HEK293 (cell line): ENCODE measurements around the gene CDH5.

ENCODE experiments used
- CTCF ChIA-PET: fragments of 350-600 bp; formaldehyde crosslinking; extraction: SDS; loops from one replicate; lab custom pipeline; 2021; ENCODE audit warnings: antibody characterized with exemption; lab: Yijun Ruan, JAX
- POLR2A ChIA-PET: fragments of 300-600 bp; formaldehyde crosslinking; extraction: SDS; loops from one replicate; lab custom pipeline; 2020; ENCODE audit warnings: antibody characterized with exemption, inconsistent platforms; lab: Yijun Ruan, JAX
- H3K27ac ChIP-seq: fragments of 200-500 bp; sonication (Bioruptor generic); 2 replicates; pipeline ENCODE4 v1.5.1; 2014; ENCODE audit warnings: low read depth, low read length, control low read depth, inconsistent platforms; ENCODE audit errors: extremely low read depth
- H3K36me3 ChIP-seq, 2 experiments: fragments of 200-500 bp in 1 of 2; sonication (Bioruptor generic) in 1 of 2; 1 replicate in 1 of 2; 2 replicates in 1 of 2; pipeline ENCODE4 v1.5.1; 2014 to 2017; ENCODE audit warnings: inconsistent platforms in 2 of 2, low read length in 2 of 2; ENCODE audit not compliant: control insufficient read depth in 2 of 2, insufficient read depth in 1 of 2
- H3K4me1 ChIP-seq: fragments of 200-500 bp; sonication (Bioruptor generic); 2 replicates; pipeline ENCODE4 v1.5.1; 2014; ENCODE audit warnings: mild to moderate bottlenecking, low read length, inconsistent platforms; ENCODE audit not compliant: control insufficient read depth, insufficient read depth
- H3K4me3 ChIP-seq: 2 replicates; pipeline ENCODE4 v1.5.1; 2011; ENCODE audit warnings: low read depth, mild to moderate bottlenecking, control low read depth, low read length, moderate library complexity
- H3K9me3 ChIP-seq: fragments of 200-500 bp; sonication (Bioruptor generic); 2 replicates; pipeline ENCODE4 v1.5.1; 2014; ENCODE audit warnings: low read depth, low read length, inconsistent platforms; ENCODE audit not compliant: control insufficient read depth, insufficient read depth
- BCL6B ChIP-seq: fragments of 450-650 bp; formaldehyde crosslinking; IDR thresholded peaks from 2 replicates; pipeline ENCODE4 v1.5.1; 2017; ENCODE audit warnings: missing biosample characterization, missing genetic modification characterization
- EGR2 ChIP-seq: fragments of 450-650 bp; formaldehyde crosslinking; IDR thresholded peaks from 2 replicates; pipeline ENCODE4 v1.5.1; 2016; ENCODE audit warnings: low read depth, missing biosample characterization, missing genetic modification characterization
- ELK4 ChIP-seq: IDR thresholded peaks from 2 replicates; pipeline ENCODE4 v1.6.1; 2011; ENCODE audit warnings: mild to moderate bottlenecking, low read depth, low read length, borderline replicate concordance
- PRDM1 ChIP-seq: fragments of 450-650 bp; formaldehyde crosslinking; IDR thresholded peaks from 2 replicates; pipeline ENCODE4; 2016; ENCODE audit warnings: missing biosample characterization, missing genetic modification characterization
- REPIN1 ChIP-seq: fragments of 450-650 bp; formaldehyde crosslinking; IDR thresholded peaks from 2 replicates; pipeline ENCODE4 v1.5.1; 2017; ENCODE audit warnings: missing biosample characterization, missing genetic modification characterization, low read depth
- SCRT2 ChIP-seq: fragments of 450-650 bp; formaldehyde crosslinking; IDR thresholded peaks from 2 replicates; pipeline ENCODE4 v1.5.1; 2016; ENCODE audit warnings: missing biosample characterization, missing genetic modification characterization
- SP7 ChIP-seq: fragments of 450-650 bp; formaldehyde crosslinking; IDR thresholded peaks from 2 replicates; pipeline ENCODE4 v1.5.1; 2016; ENCODE audit warnings: missing biosample characterization, missing genetic modification characterization
- ZBTB17 ChIP-seq: fragments of 450-650 bp; formaldehyde crosslinking; IDR thresholded peaks from 2 replicates; pipeline ENCODE4 v1.5.1; 2016; ENCODE audit warnings: missing biosample characterization, missing genetic modification characterization
- ZBTB6 ChIP-seq: fragments of 450-650 bp; formaldehyde crosslinking; IDR thresholded peaks from 2 replicates; pipeline ENCODE4 v1.5.1; 2017; ENCODE audit warnings: missing biosample characterization, missing genetic modification characterization
- ZBTB7A ChIP-seq: fragments of 450-650 bp; formaldehyde crosslinking; IDR thresholded peaks from 2 replicates; pipeline ENCODE4 v1.5.1; 2016; ENCODE audit warnings: low read depth, missing biosample characterization, missing genetic modification characterization
- ZFHX2 ChIP-seq: fragments of 450-650 bp; formaldehyde crosslinking; conservative IDR thresholded peaks from 2 replicates; pipeline ENCODE4 v1.5.1; 2016; ENCODE audit warnings: missing biosample characterization, missing genetic modification characterization
- ZFP3 ChIP-seq: fragments of 450-650 bp; formaldehyde crosslinking; IDR thresholded peaks from 2 replicates; pipeline ENCODE4 v1.5.1; 2016; ENCODE audit warnings: low read depth, missing biosample characterization, missing genetic modification characterization
- ZNF112 ChIP-seq: fragments of 450-650 bp; formaldehyde crosslinking; IDR thresholded peaks from 2 replicates; pipeline ENCODE4 v1.5.0; 2017; ENCODE audit warnings: missing biosample characterization, missing genetic modification characterization
- ZNF416 ChIP-seq: fragments of 450-650 bp; formaldehyde crosslinking; IDR thresholded peaks from 2 replicates; pipeline ENCODE4 v1.5.1; 2016; ENCODE audit warnings: missing biosample characterization, missing genetic modification characterization
- ZNF600 ChIP-seq: fragments of 450-650 bp; formaldehyde crosslinking; IDR thresholded peaks from 2 replicates; pipeline ENCODE4 v1.5.1; 2016; ENCODE audit warnings: missing biosample characterization, missing genetic modification characterization
- ZNF610 ChIP-seq: fragments of 450-650 bp; formaldehyde crosslinking; IDR thresholded peaks from 2 replicates; pipeline ENCODE4 v1.5.1; 2016; ENCODE audit warnings: missing biosample characterization, missing genetic modification characterization, borderline replicate concordance
- ZNF645 ChIP-seq: fragments of 450-650 bp; formaldehyde crosslinking; IDR thresholded peaks from 2 replicates; pipeline ENCODE4; 2016; ENCODE audit warnings: missing biosample characterization, missing genetic modification characterization
- ZNF704 ChIP-seq: fragments of 450-650 bp; formaldehyde crosslinking; IDR thresholded peaks from 2 replicates; pipeline ENCODE4 v1.5.1; 2016; ENCODE audit warnings: missing biosample characterization, missing genetic modification characterization
- ZNF76 ChIP-seq: fragments of 450-650 bp; formaldehyde crosslinking; IDR thresholded peaks from 2 replicates; pipeline ENCODE4; 2016; ENCODE audit warnings: low read depth, missing biosample characterization, missing genetic modification characterization, borderline replicate concordance
- ZSCAN18 ChIP-seq: fragments of 450-650 bp; formaldehyde crosslinking; IDR thresholded peaks from 2 replicates; pipeline ENCODE4 v1.5.1; 2016; ENCODE audit warnings: missing biosample characterization, missing genetic modification characterization

The CDH5 gene

GRCh38 chr16:66428682-66429251, 62.3 kb downstream of the CDH5 start:
- Histone ChIP-seq H3K36me3 (no peaks in the 10 kb centered on the region), H3K9me3 (no peaks in the 10 kb centered on the region), H3K4me1 (peaks cover 2% of the 10 kb centered on the region; the same call in 1 of the 2 replicates), H3K27ac (no peak overlapping the region), H3K4me3 (no peak overlapping the region)
- POLR2A ChIA-PET, result no interaction called here
- no peak for TF ChIP-seq ZSCAN18 (tag by site-specific recombination)
- TF ChIP-seq PRDM1 (tag by site-specific recombination), result peak; percentile 44; the same call in 1 of the 2 replicates
- TF ChIP-seq SCRT2 (tag by site-specific recombination), result peak; percentile 78
- peak; percentile 48; the same call in 1 of the 2 replicates for TF ChIP-seq ZBTB17 (tag by site-specific recombination)
- CTCF ChIA-PET, result interaction anchor here (0.6 kb wide), 1 partner anchor 22 kb away, joined by 5 read pairs; no protein-coding TSS in a partner anchor

- Histone ChIP-seq H3K36me3 (no peaks in the 10 kb centered on the region), H3K4me1 (peaks cover 2% of the 10 kb centered on the region; the same call in 1 of the 2 replicates), H3K27ac (no peak overlapping the region), H3K9me3 (no peaks in the 10 kb centered on the region), H3K4me3 (no peak overlapping the region)
- ChIA-PET POLR2A (no interaction called here), CTCF (interaction anchor here (1.0 kb wide), 1 partner anchor 71 kb away, joined by 3 read pairs; no protein-coding TSS in a partner anchor)
- no peak for TF ChIP-seq ZNF704
- TF ChIP-seq ZNF600 (tag by site-specific recombination), result no peak
- peak; percentile 68 for TF ChIP-seq EGR2 (tag by site-specific recombination)
- peak; percentile 79 for TF ChIP-seq ZFHX2
- peak; percentile 37; the same call in 1 of the 2 replicates for TF ChIP-seq ZBTB6 (tag by site-specific recombination)
- TF ChIP-seq ZBTB17 (tag by site-specific recombination), result peak; percentile 38; the same call in 1 of the 2 replicates
- no peak for TF ChIP-seq ZNF76 (tag by site-specific recombination)
These were observed 62.9 kb downstream of the CDH5 start for GRCh38 chr16:66429290-66429962.

GRCh38 chr16:66430214-66430613, 63.7 kb downstream of the CDH5 start:
- no peak overlapping the region for H3K4me3 ChIP-seq
- no peaks in the 10 kb centered on the region for H3K9me3 ChIP-seq
- ChIA-PET CTCF (interaction anchor here (1.0 kb wide), 1 partner anchor 72 kb away, joined by 3 read pairs; no protein-coding TSS in a partner anchor), POLR2A (no interaction called here)
- H3K4me1 ChIP-seq, result peaks cover 2% of the 10 kb centered on the region; the same call in 1 of the 2 replicates
- no peak overlapping the region for H3K27ac ChIP-seq
- TF ChIP-seq BCL6B (tag by site-specific recombination) (no peak), ZNF416 (tag by site-specific recombination) (no peak), REPIN1 (tag by site-specific recombination) (no peak), SP7 (tag by site-specific recombination) (no peak), ZBTB7A (tag by site-specific recombination) (no peak), ZNF610 (no peak), ZNF112 (tag by site-specific recombination) (no peak), ZNF645 (tag by site-specific recombination) (no peak), ELK4 (no peak), ZFP3 (tag by site-specific recombination) (no peak)
- H3K36me3 ChIP-seq, result no peaks in the 10 kb centered on the region
